ENCODE results near the gene DNAH17. TPM values are rescaled to one million over a fixed set of nuclear protein-coding genes. Genes with fewer than 3 reads are reported as not detected.

Gene DNAH17
- polyA plus RNA-seq, 1 experiment: not detected

- Histone ChIP-seq H3K36me3 (ENCODE audit: control insufficient read depth, insufficient read depth, low read length) (no peaks in the 10 kb centered on the region), H3K4me3 (ENCODE audit: low read depth, low read length) (no peak overlapping the region), H3K27me3 (ENCODE audit: control insufficient read depth, insufficient read depth, low read length) (no peaks in the 10 kb centered on the region)
- CTCF ChIA-PET: no interaction called here
- DNase-seq (ENCODE audit: low read depth): no peak
- POLR2A ChIA-PET: no interaction called here
- no peak for TF ChIP-seq CTCF (IDR thresholded peaks at IDR 0.05; ENCODE audit: insufficient read depth, low read depth, low read length)
These were observed 44.9 kb downstream of the DNAH17 start for GRCh38 chr17:78532311-78532710.

- no peak for DNase-seq (ENCODE audit: low read depth)
- H3K4me3 ChIP-seq (ENCODE audit: low read depth, low read length): no peak overlapping the region
- ChIA-PET POLR2A (no interaction called here), CTCF (no interaction called here)
- H3K36me3 ChIP-seq (ENCODE audit: control insufficient read depth, insufficient read depth, low read length): no peaks in the 10 kb centered on the region
- TF ChIP-seq CTCF (IDR thresholded peaks at IDR 0.05; ENCODE audit: insufficient read depth, low read depth, low read length): no peak
- H3K27me3 ChIP-seq (ENCODE audit: control insufficient read depth, insufficient read depth, low read length): no peaks in the 10 kb centered on the region
These were observed 46.5 kb downstream of the DNAH17 start for GRCh38 chr17:78530675-78531074.

GRCh38 chr17:78529871-78530670, 47.1 kb downstream of the DNAH17 start:
- Histone ChIP-seq H3K27me3 (ENCODE audit: control insufficient read depth, insufficient read depth, low read length) (no peaks in the 10 kb centered on the region), H3K4me3 (ENCODE audit: low read depth, low read length) (no peak overlapping the region), H3K36me3 (ENCODE audit: control insufficient read depth, insufficient read depth, low read length) (no peaks in the 10 kb centered on the region)
- ChIA-PET POLR2A (no interaction called here), CTCF (no interaction called here)
- DNase-seq (ENCODE audit: low read depth): no peak
- TF ChIP-seq CTCF (IDR thresholded peaks at IDR 0.05; ENCODE audit: insufficient read depth, low read depth, low read length): no peak

GRCh38 chr17:78529251-78529650, 47.9 kb downstream of the DNAH17 start:
- Histone ChIP-seq H3K4me3 (ENCODE audit: low read depth, low read length) (no peak overlapping the region), H3K27me3 (ENCODE audit: control insufficient read depth, insufficient read depth, low read length) (no peaks in the 10 kb centered on the region), H3K36me3 (ENCODE audit: control insufficient read depth, insufficient read depth, low read length) (no peaks in the 10 kb centered on the region)
- ChIA-PET POLR2A (no interaction called here), CTCF (interaction anchor here (0.6 to 3.3 kb wide), 2 partner anchors 67 to 179 kb away, joined by 3 to 10 read pairs; no protein-coding TSS in a partner anchor)
- no peak for TF ChIP-seq CTCF (IDR thresholded peaks at IDR 0.05; ENCODE audit: insufficient read depth, low read depth, low read length)
- DNase-seq (ENCODE audit: low read depth): no peak

GRCh38 chr17:78528541-78528940, 48.7 kb downstream of the DNAH17 start:
- TF ChIP-seq CTCF (IDR thresholded peaks at IDR 0.05; ENCODE audit: insufficient read depth, low read depth, low read length): no peak
- Histone ChIP-seq H3K27me3 (ENCODE audit: control insufficient read depth, insufficient read depth, low read length) (no peaks in the 10 kb centered on the region), H3K4me3 (ENCODE audit: low read depth, low read length) (no peak overlapping the region), H3K36me3 (ENCODE audit: control insufficient read depth, insufficient read depth, low read length) (no peaks in the 10 kb centered on the region)
- no peak for DNase-seq (ENCODE audit: low read depth)
- POLR2A ChIA-PET: no interaction called here
- CTCF ChIA-PET: interaction anchor here (0.6 to 3.3 kb wide), 2 partner anchors 66 to 180 kb away, joined by 3 to 10 read pairs; no protein-coding TSS in a partner anchor
